Heart right ventricle (tissue), 16 donors: Measurements from ENCODE around the gene PNKD. TPM values are rescaled to one million over a fixed set of nuclear protein-coding genes. Genes with fewer than 3 reads are reported as not detected.

Experiments
- ATAC-seq, 8 donors: fragments of 200-7000 bp; cut with Tn5 transposase; one replicate each; pipeline ENCODE4 v1.9.1; 2020; ENCODE audit warnings: mild to moderate bottlenecking in 8 of 8, moderate library complexity in 8 of 8, moderate number of reproducible peaks in 1 of 8
- DNase-seq, 2 donors: peaks; one replicate each; pipeline ENCODE4 v3.0.0-alpha.2; 2020
- H3K27ac ChIP-seq, 10 donors: fragments of 200-600 bp; sonication (generic) in 2 of 10; one replicate each; pipeline versions ENCODE4 v1.5.0 to v1.8.0; 2020 to 2022; ENCODE audit warnings: mild to moderate bottlenecking in 3 of 10
- H3K27me3 ChIP-seq, 7 donors: fragments of 200-600 bp; one replicate each; pipeline ENCODE4 v1.8.0; 2021 to 2022; ENCODE audit warnings: mild to moderate bottlenecking in 2 of 7
- H3K36me3 ChIP-seq, 9 donors: fragments of 200-600 bp; sonication (generic) in 1 of 9; one replicate each; pipeline versions ENCODE4 v1.5.0 to v1.8.0; 2020 to 2022; ENCODE audit warnings: mild to moderate bottlenecking in 2 of 9
- H3K4me1 ChIP-seq, 9 donors: fragments of 200-600 bp; sonication (generic) in 1 of 9; one replicate each; pipeline versions ENCODE4 v1.5.0 to v1.8.0; 2020 to 2022; ENCODE audit warnings: mild to moderate bottlenecking in 4 of 9
- H3K4me3 ChIP-seq, 10 donors: fragments of 200-600 bp; sonication (generic) in 2 of 10; one replicate each; pipeline versions ENCODE4 v1.5.0 to v1.8.0; 2020 to 2022; ENCODE audit warnings: mild to moderate bottlenecking in 7 of 10, moderate library complexity in 2 of 10
- H3K9me3 ChIP-seq, 11 donors: fragments of 200-600 bp in 10 of 11; sonication (generic) in 2 of 11; one replicate each; pipeline versions ENCODE4 v1.5.0 to v1.8.0; 2013 to 2022; ENCODE audit warnings: mild to moderate bottlenecking in 2 of 11, control low read depth in 1 of 11, moderate library complexity in 1 of 11
- CTCF ChIP-seq, 9 donors: fragments of 200-600 bp; sonication (generic) in 2 of 9; IDR thresholded peaks; one replicate each; pipeline versions ENCODE4 v1.5.0 to v1.8.0; 2021 to 2022; ENCODE audit warnings: antibody characterized with exemption in 9 of 9, mild to moderate bottlenecking in 5 of 9, moderate library complexity in 1 of 9
- WGBS, 2 donors: extraction: QIAGEN DNeasy Blood & Tissue Kit; methylation state at CpG; one replicate each; pipeline ENCODE4 v1.1.7; 2013; ENCODE audit warnings: inconsistent platforms in 1 of 2; 5-methylcytosine and 5-hydroxymethylcytosine counted together
- intact Hi-C, 10 donors: fragments of 100-400 bp; cut with DNase I; formaldehyde crosslinking; loops; one replicate each; pipeline versions ENCODE4 v1.11.1 to v1.14.2; 2022
- polyA plus RNA-seq, 2 donors: library from polyadenylated mRNA; stranded (reverse); fragments of 200-250 nt; gene quantifications; one replicate each; pipeline ENCODE4 v1.2.3, GENCODE V29; 2013
- total RNA-seq, 10 donors: library from RNA; stranded (reverse); fragmentation: NEBNext Ultra II Directional in 3 of 10; extraction: Animal tissue kit (Norgen Biotek cat#: 25700) in 3 of 10; gene quantifications; one replicate each; pipeline versions ENCODE4 v1.2.1 to v1.2.4, GENCODE V29; 2021 to 2023
- donor health status: Arrhythmogenic right ventricular cardiomyopathy.
- donor health status: ischemic (EF 13 %, LVEDD 7.1; RV severe dilation, severe dysfunction).
- donor health status: healthy with polysubstance abuse.
- donor health status: DM: no; HTN: yes; CAD: no.
- donor health status: DM: no; HTN: no; CAD: no.
- donor health status: ischemic (EF 25% LVEDD 6.9; RV normal size, moderate dysfunction).
- donor health status: ischemic (EF 25% LVEDD 5.7; RV mildly dilated, moderate dysfunction).
- donor health status: healthy.
- donor health status: DM: yes; HTN: yes; CAD: no.
- donor health status: Ischemic cardiomyopathy.
- donor health status: ischemic (EF 35%, LVEDD 5.7; RV mildly dilated, moderate dysfunction).
- donor health status: nonischemic (EF 11% LVEDD 7.7; RV severe dilation, severe dysfunction).
- donor health status: DM: yes; HTN: yes; CAD: no.
- donor health status: PGD.
- donor health status: ischemic (EF 29% LVEDD 5.4; RV normal size, mild dysfunction).
- donor health status: nonischemic (EF 23%, LVEDD 6.1; RV moderate dilation, normal function).

The PNKD gene
- total and polyA plus RNA-seq, 12 donors = 56.9 to 138 (median 75.7) TPM

- ATAC-seq (no peak), DNase-seq (no peak)
- TF ChIP-seq CTCF (IDR thresholded peaks at IDR 0.05) = no peak
- H3K4me3 ChIP-seq = no peak overlapping the region
- no peaks in the 10 kb centered on the region for H3K36me3 ChIP-seq
- no peak overlapping the region for H3K27ac ChIP-seq
- peaks cover 3 to 44% (median 9%) of the 10 kb centered on the region in 9 donors for H3K4me1 ChIP-seq
- no peaks in the 10 kb centered on the region for H3K9me3 ChIP-seq
- intact Hi-C loops = loop anchor here in 1 of 10 donors (5.0 kb wide), 1 partner anchor 34 kb away; no protein-coding TSS in a partner anchor
- WGBS, 2 donors = 72 to 81% methylated on average over 7 of the region's 7 CpGs
- no peaks in the 10 kb centered on the region for H3K27me3 ChIP-seq
Observed at GRCh38 chr2:218318241-218318640, 47.9 kb downstream of the PNKD start.

DNA sequence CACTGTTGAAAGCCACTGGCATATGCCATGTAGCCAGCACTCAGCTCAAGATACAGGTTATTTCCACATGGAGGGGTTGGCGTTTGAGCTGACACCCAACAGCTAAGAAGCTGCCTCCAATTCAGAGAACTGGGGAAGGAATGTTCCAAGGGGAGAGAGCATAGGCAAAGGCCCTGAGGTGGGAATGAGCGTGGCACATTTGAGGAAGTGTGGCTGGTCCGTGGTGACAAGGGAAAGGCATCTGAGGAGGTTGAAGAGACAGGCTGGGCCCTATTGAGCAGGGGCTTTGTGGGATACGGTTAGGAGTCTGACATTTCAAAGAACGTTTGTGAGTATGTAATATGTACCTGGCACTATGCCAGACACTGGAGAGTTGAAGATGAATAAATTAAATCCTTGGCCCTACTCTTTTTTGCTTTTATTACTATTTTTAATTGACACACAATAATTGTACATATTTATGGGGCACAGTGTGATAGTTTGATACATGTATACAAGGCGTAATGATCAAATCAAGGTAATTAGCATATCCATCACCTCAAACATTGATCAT lies 49.6 kb downstream of the PNKD start:
- DNase-seq (no peak), ATAC-seq (no peak)
- no peaks in the 10 kb centered on the region for H3K27me3 ChIP-seq
- intact Hi-C loops = loop anchor here in 1 of 10 donors (5.0 kb wide), 1 partner anchor 32 kb away; no protein-coding TSS in a partner anchor
- H3K9me3 ChIP-seq = no peaks in the 10 kb centered on the region
- H3K27ac ChIP-seq = no peak overlapping the region
- no peak for TF ChIP-seq CTCF (IDR thresholded peaks at IDR 0.05)
- H3K4me3 ChIP-seq = no peak overlapping the region
- no peaks in the 10 kb centered on the region for H3K36me3 ChIP-seq
- 72 to 74% methylated on average over 6 of the region's 6 CpGs for WGBS, 2 donors
- peaks cover 3 to 59% (median 20%) of the 10 kb centered on the region in 9 donors for H3K4me1 ChIP-seq

GRCh38 chr2:218320704-218321336 lies 50.5 kb downstream of the PNKD start:
- intact Hi-C loops = no loop called here
- Histone ChIP-seq H3K9me3 (no peaks in the 10 kb centered on the region), H3K36me3 (no peaks in the 10 kb centered on the region), H3K27me3 (no peaks in the 10 kb centered on the region), H3K4me1 (peaks cover 3 to 67% (median 26%) of the 10 kb centered on the region in 9 donors), H3K4me3 (no peak overlapping the region), H3K27ac (no peak overlapping the region)
- no peak for TF ChIP-seq CTCF (IDR thresholded peaks at IDR 0.05)
- ATAC-seq (no peak), DNase-seq (no peak)
- WGBS, 2 donors = 95 to 98% methylated on average over 3 of the region's 3 CpGs

DNA sequence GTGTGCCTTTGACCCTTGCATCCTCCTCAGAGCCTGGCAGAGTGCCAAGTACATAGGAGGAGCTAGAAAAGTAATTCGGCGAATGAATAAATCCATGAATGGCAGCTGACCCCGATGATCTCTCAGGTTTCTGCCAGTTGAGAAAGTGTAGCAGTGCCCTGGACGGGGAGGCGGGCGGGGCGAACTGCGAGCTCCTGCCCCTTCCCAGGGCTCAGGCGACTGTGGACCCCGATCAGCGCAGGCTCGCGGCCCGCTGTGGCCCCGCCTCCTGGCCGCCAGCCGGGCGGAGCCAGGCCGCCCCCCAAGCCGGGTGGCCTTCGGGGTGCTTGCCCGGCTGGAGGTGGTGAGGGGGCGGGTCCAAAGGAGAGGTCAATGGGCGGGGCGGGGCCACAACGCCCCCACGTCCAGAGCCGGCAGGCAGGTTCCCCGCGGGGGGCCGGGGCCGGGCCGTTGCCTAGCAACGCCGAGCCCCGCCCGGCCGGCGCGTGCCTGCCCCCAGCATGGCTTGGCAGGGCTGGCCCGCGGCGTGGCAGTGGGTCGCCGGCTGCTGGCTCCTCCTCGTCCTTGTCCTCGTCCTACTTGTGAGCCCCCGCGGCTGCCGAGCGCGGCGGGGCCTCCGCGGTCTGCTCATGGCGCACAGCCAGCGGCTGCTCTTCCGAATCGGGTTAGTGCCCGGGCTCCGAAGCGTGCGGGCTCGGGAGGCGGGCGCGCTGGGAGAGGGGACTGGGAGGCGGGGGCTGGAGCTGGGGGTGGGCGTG lies 52.6 kb downstream of the PNKD start:
- H3K27ac ChIP-seq = peak overlapping the region; percentile 43 to 86 (median 79)
- WGBS, 2 donors = 0 to 1% methylated on average over 53 to 69 of the region's 69 CpGs
- no peaks in the 10 kb centered on the region for H3K27me3 ChIP-seq
- no peaks in the 10 kb centered on the region for H3K9me3 ChIP-seq
- intact Hi-C loops = no loop called here
- DNase-seq (peak; percentile 68 to 77), ATAC-seq (peak; percentile 81 to 90 (median 88))
- H3K4me1 ChIP-seq = peaks cover 3 to 73% (median 26%) of the 10 kb centered on the region in 9 donors
- H3K36me3 ChIP-seq = no peaks in the 10 kb centered on the region
- no peak for TF ChIP-seq CTCF (IDR thresholded peaks at IDR 0.05)
- H3K4me3 ChIP-seq = peak overlapping the region; percentile 65 to 90 (median 74)
